Measurements from ENCODE around the gene WDR87. TPM values are rescaled to one million over a fixed set of nuclear protein-coding genes. Genes with fewer than 3 reads are reported as not detected.
"Not testable (repeated sequence)": the region's sequence is repeated elsewhere in the genome, so short reads cannot be mapped to it uniquely, and the experiment has no call there.

WDR87 gene
- total RNA-seq, 2 donors from 2014 or later = not detected

- no peak for DNase-seq
- 46 to 47% methylated on average over 2 of the region's 2 CpGs for WGBS, 2 donors
- H3K36me3 ChIP-seq (replicated peaks in 1 of 2; ENCODE audit: insufficient read depth in 1 of 2, low read depth in 2 of 2) = no peaks in the 10 kb centered on the region
- H3K4me3 ChIP-seq = no peak overlapping the region
- no peak overlapping the region for H3K27ac ChIP-seq
- H3K27me3 ChIP-seq = no peaks in the 10 kb centered on the region
- no peaks in the 10 kb centered on the region for H3K9me3 ChIP-seq
- ATAC-seq = no peak
- intact Hi-C loops (cut with DNase I) = no loop called here
- TF ChIP-seq CTCF (IDR thresholded peaks at IDR 0.05) = no peak
- no peak for TF ChIP-seq POLR2A (IDR thresholded peaks at IDR 0.05)
- H3K4me1 ChIP-seq = no peaks in the 10 kb centered on the region
Observed at GRCh38 chr19:37867831-37868230, 38.6 kb downstream of the WDR87 start.

DNA sequence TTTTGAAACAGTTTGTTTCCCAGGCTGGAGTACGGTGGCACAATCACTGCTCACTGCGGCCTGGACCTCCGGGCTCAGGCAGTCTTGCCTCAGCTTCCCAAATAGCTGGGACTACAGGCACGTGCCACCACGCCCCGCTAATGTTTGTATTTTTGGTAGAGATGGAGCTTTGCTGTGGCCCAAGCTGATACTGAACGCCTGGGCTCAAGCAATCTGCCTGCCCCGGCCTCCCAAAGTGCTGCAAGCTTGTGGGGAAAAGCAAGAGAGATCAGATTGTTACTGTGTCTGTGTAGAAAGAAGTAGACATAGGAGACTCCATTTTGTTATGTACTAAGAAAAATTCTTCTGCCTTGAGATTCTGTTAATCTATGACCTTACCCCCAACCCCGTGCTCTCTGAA lies 40.5 kb downstream of the WDR87 start:
- H3K4me3 ChIP-seq; H3K36me3 ChIP-seq (replicated peaks in 1 of 2; ENCODE audit: insufficient read depth in 1 of 2, low read depth in 2 of 2); ATAC-seq; DNase-seq; H3K27ac ChIP-seq; intact Hi-C loops (cut with DNase I); H3K27me3 ChIP-seq; H3K9me3 ChIP-seq; H3K4me1 ChIP-seq: not testable (repeated sequence)
- 72 to 85% methylated on average over 8 of the region's 9 CpGs for WGBS, 2 donors

DNA sequence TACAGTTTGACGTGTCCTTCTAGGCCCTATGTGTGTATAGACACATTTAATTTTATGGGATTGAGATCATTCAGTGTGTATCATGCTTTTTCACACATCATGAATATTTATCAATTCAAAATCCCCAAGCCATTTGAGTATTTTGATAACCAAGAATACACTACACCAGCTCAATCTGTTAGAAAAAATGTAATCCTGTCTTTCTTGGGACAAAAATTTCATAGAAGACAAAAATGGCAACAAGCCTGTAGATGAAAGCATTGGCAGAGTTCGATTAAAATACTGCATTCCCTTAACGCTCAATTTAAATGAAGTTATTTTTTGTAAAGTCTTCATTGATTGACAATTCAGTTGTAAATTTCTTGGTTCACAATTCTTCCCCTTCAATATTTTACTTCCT lies 41.9 kb downstream of the WDR87 start:
- intact Hi-C loops (cut with DNase I) = no loop called here
- ATAC-seq (no peak), DNase-seq (no peak)
- Histone ChIP-seq H3K9me3 (no peaks in the 10 kb centered on the region), H3K4me1 (no peaks in the 10 kb centered on the region), H3K4me3 (no peak overlapping the region), H3K36me3 (replicated peaks in 1 of 2; ENCODE audit: insufficient read depth in 1 of 2, low read depth in 2 of 2) (no peaks in the 10 kb centered on the region), H3K27me3 (no peaks in the 10 kb centered on the region), H3K27ac (no peak overlapping the region)
- WGBS, 2 donors = 79 to 80% methylated on average over 3 of the region's 3 CpGs
- no peak for TF ChIP-seq CTCF (IDR thresholded peaks at IDR 0.05)
- no peak for TF ChIP-seq POLR2A (IDR thresholded peaks at IDR 0.05)

DNA sequence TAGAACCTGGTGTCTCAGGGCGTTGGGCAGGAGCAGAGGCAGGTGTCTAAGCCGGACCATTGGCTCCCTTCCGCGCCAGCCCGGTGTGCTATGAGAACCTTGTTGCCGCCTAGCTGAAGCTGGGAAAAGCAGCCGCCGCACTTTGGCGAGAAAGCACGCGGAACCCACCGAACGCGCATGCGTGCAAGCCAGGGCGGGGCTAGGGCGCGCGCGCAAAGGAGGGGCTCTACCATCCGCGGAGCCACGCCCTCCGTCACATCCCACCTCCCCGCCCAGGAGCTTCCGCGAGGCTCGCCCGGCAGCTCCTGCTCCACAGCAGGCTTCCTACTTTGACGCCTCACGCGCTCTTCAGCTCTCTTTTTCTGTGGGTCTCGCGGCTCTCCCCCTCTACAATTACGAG lies 51.3 kb downstream of the WDR87 start:
- Histone ChIP-seq H3K36me3 (replicated peaks in 1 of 2; ENCODE audit: insufficient read depth in 1 of 2, low read depth in 2 of 2) (no peaks in the 10 kb centered on the region), H3K4me1 (no peaks in the 10 kb centered on the region), H3K9me3 (no peaks in the 10 kb centered on the region), H3K27ac (no peak overlapping the region), H3K27me3 (no peaks in the 10 kb centered on the region), H3K4me3 (no peak overlapping the region)
- intact Hi-C loops (cut with DNase I) = no loop called here
- WGBS, 2 donors = 9 to 12% methylated on average over 4 to 34 of the region's 35 CpGs
- TF ChIP-seq CTCF (IDR thresholded peaks at IDR 0.05) (no peak), POLR2A (IDR thresholded peaks at IDR 0.05) (no peak)
- peak; percentile 14 to 36 (median 16) for DNase-seq
- ATAC-seq = no peak

- no peak for DNase-seq
- 45 to 47% methylated on average over 2 of the region's 2 CpGs for WGBS, 2 donors
Observed at GRCh38 chr19:37845932-37846331, 60.5 kb downstream of the WDR87 start.

More at GRCh38 chr19:37845932-37846331, 60.5 kb downstream of the WDR87 start:
- intact Hi-C loops (cut with DNase I) = no loop called here
- H3K27me3 ChIP-seq = no peaks in the 10 kb centered on the region
- H3K27ac ChIP-seq = no peak overlapping the region
- no peaks in the 10 kb centered on the region for H3K36me3 ChIP-seq (replicated peaks in 1 of 2; ENCODE audit: insufficient read depth in 1 of 2, low read depth in 2 of 2)
- TF ChIP-seq CTCF (IDR thresholded peaks at IDR 0.05) = no peak
- no peak for TF ChIP-seq POLR2A (IDR thresholded peaks at IDR 0.05)
- H3K4me1 ChIP-seq = no peaks in the 10 kb centered on the region
- no peak overlapping the region for H3K4me3 ChIP-seq
- no peak for ATAC-seq
- no peaks in the 10 kb centered on the region for H3K9me3 ChIP-seq

Other genes with a start within 250 kb of the WDR87 start
- 1 to 10 TPM; 2.0 to 4.2 TPM for gene ZNF607, start 186.8 kb downstream of the WDR87 start, total RNA-seq
- gene ZNF573, start 127.0 kb downstream of the WDR87 start, total RNA-seq = 10 to 100 TPM in 1 of 2 donors, 1 to 10 TPM in 1; 8.0 to 18.8 TPM
- gene SIPA1L3, start 614 bp upstream of the WDR87 start, total RNA-seq = 10 to 100 TPM; 41.5 to 62.0 TPM